ENCODE data around the gene CBLC.
A peak's percentile ranks its signal among the peaks of the same experiment; 100 is the strongest.
"Not testable (repeated sequence)": the region's sequence is repeated elsewhere in the genome, so short reads cannot be mapped to it uniquely, and the experiment has no call there.

CBLC gene

DNA sequence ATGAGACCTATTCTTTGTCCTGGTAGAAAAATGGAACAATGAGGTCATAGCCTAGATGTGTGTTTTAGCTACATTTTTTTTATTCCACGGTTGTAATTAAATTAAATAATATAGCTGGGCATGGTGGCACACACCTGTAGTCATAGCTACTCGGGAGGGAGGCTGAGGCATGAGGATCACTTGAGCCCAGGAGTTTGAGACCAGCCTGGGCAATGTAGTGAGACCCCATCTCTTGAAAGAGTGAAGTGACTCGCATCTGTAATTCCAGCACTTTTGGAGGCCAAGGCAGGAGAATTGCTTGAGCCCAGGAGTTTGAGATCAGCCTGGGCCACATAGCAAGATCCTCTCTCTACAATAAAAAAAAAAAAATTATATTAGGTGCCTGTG is 11.7 kb upstream of the CBLC start:
- no peak for DNase-seq

- DNase-seq = no peak
Measured at GRCh38 chr19:44767295-44768180, 10.2 kb upstream of the CBLC start.

GRCh38 chr19:44770550-44771257 is 7.0 kb upstream of the CBLC start:
- DNase-seq = peak; percentile 83

DNA sequence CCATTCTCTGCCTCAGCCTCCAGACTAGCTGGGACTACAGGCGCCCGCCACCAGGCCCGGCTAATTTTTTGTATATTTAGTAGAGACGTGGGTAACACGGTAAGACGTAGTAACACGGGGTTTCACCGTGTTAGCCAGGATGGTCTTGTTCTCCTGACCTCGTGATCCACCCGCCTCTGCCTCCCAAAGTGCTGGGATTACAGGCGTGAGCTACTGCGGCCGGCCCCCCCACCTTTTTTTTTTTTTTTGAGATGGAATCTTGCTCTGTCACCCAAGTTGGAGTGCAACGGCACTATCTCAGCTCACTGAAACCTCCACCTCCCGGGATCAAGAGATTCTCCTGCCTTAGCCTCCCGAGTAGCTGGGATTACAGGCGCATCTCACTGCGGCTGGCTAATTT is 5.5 kb upstream of the CBLC start:
- DNase-seq = not testable (repeated sequence)

DNA sequence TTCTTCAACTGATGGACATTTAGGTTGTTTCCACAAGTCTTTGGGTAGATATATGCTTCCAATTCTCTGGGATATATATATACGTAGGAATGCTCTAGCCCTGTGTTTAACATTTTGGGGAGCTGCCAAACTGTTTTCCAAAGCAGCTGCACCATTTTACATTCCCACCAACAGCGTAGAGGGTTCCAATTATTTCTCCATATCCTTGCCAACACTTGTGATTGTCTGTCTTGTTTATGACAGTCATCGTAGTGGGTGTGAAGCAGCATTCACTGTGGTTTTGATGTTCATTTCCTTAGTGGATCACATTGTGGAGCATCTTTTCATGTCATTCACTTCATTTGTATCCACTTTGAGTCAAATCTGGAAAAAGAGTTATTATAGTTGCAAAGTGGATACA is 4.7 kb upstream of the CBLC start:
- DNase-seq = no peak

DNA sequence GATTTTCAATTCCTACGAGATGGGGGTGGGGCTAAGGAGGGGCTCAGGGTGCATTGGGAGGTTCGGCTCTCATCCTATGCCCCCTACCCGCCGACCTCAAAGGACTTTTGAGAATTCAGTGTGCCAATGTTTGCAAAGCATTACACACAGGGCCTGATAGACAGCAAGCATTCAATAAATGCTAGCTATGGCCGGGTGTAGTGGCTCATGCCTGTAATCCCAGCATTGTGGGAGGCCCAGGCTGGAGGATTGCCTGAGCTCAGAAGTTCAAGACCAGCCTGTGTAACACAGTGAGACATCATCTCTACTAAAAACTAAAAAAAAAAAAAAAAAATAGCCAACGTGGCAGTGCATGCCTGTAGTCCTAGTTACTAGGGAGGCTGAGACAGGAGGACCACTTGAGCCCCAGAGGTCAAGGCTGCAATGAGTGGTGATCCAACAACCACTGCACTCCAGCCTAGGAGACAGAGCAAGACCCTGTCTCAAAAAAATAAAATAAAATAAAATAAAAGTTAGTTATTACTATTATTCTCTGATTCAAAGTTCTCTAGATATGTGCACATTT is 1.9 kb upstream of the CBLC start:
- no peak for DNase-seq

DNA sequence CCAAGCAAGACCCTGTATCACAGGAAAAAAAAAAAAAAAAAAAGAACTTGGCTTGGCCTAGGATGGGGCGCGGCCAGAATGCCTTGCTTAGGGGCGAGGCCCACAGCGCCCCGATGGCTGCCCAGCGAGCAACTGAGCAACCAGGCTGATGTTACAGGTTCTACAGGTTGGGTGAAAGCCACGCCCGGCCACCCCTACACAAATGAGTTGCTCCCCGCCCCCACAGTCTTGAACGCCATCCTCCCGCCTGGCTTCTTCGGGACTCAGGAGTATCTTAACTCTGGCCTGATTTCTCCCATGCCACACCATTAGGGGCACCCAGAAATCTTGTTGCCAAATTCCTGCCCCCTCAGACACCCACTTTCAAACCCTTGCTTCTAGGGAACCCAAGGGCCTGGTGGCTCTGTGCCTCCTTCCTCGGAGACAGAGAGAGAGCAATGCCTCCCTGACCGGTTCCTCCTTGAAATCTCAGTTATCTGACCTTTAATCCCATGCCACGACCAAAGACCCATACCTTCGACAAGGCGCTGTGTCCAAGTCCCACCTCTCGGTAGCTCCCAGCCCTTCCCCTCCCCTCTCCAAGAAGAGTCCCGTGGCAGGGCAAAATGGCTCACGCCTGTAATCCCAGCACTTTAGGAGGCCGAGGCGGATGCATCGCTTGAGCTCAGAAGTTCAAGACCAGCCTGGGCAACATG is 1.1 kb upstream of the CBLC start:
- no peak for DNase-seq

DNA sequence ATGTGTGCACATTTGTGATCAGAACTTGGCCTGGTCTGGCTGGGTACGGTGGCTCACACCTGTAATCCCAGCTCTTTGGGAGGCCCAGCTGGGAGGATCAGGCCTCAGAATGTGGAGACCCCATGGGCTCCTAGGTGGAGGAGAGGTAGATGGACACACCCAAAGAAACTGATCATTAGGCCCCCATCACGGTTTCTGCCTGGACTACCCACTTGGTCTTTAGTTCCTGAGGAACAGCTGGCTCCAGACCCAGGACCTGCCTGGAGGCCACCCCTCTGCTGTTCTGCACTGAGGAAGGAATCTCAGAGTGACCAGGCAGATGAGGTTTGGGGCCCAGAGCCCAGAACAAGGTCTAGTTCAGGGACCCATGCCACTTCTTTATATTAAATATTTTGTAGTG is 1.5 kb downstream of the CBLC start:
- no peak for DNase-seq

DNA sequence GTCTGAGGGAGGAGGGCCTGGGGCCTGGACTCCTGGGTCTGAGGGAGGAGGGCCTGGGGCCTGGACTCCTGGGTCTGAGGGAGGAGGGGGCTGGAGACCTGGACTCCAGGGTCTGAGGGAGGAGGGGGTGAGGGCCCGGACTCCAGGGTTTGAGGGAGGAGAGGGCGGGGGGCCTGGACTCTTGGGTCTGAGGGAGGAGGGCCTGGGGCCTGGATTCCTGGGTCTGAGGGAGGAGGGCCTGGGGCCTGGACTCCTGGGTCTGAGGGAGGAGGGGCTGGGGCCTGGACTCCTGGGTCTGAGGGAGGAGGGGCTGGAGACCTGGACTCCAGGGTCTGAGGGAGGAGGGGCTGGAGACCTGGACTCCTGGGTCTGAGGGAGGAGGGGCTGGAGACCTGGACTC is 4.0 kb downstream of the CBLC start:
- DNase-seq = not testable (repeated sequence)

- DNase-seq = no peak
Measured at GRCh38 chr19:44782729-44783128, 5.0 kb downstream of the CBLC start.

DNA sequence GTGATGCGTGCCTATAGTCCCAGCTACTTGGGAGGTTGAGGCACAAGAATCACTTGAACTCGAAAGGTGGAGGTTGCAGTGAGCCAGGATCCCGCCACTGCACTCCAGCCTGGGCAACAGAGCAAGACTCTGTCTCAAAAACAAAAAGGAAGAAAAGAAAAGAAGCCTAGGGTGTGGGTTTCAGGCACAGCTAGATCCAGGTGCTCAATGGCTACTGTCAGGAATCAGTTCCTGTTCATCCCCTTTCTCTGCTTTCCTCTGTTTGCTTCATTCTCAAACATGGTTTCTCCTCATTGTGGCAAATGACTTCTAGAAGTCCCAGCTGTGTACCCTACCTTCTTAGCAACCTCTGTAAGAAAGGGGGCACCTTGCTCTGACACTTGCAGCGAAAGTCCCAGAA is 5.9 kb downstream of the CBLC start:
- DNase-seq = no peak

DNA sequence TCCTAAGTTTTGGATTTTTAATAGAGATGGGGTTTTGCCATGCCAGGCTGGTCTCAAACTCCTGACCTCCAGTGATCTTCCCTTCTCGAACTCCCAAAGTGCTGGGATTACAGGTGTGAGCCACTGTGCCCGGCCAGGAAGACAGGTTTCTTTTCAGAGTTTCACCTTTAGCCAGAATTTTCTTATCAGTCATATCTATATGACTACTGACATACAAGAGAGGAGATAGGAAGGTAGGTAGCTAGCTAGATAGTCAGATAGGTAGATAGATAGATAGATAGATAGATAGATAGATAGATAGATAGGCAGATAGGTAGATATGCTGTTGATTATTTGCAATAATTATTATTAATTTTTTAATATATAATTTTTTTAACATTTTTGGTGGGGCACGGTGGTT is 7.6 kb downstream of the CBLC start:
- no peak for DNase-seq

- no peak for DNase-seq
Measured at GRCh38 chr19:44785993-44786392, 8.3 kb downstream of the CBLC start.

DNA sequence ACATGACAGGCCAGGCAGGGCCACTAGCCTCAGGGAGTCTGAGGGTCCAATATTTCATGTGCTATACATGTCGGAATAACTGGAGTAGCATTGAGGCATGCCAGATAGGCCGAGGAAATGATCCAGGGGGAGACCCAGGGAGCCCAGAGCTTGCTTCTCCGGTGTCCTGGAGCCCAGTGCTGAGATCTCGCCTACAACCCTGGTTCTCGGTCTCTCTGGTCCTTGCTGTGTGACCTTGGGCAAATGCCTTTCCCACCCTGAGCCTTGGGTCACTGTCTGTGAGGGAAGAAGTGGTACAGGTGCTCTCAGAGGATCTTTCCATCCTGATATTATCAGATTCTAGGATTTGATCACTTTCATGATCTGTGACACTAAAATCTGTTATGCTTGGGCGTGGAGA is 11.3 kb downstream of the CBLC start:
- DNase-seq = no peak

- no peak for DNase-seq
Measured at GRCh38 chr19:44789943-44790483, 12.3 kb downstream of the CBLC start.

DNA sequence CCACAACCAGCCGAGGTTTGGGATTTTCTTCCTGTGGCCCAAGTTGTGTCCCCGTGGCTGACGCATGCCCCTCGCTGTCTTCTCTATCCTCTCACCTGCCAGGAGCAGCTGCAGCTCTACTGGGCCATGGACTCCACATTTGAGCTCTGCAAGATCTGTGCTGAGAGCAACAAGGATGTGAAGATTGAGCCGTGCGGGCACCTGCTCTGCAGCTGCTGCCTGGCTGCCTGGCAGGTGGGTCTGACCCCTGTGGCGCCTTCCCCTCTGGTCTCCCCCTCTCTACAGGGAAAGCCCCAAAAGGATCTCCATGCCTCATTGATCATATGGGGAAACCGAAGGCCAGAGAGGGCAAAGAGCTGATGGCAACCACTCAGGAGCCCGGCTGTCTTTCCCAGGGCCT is 14.6 kb downstream of the CBLC start:
- no peak for DNase-seq

GRCh38 chr19:44794610-44795009 is 16.9 kb downstream of the CBLC start:
- no peak for DNase-seq

GRCh38 chr19:44795398-44795987 is 17.8 kb downstream of the CBLC start:
- DNase-seq = no peak

DNA sequence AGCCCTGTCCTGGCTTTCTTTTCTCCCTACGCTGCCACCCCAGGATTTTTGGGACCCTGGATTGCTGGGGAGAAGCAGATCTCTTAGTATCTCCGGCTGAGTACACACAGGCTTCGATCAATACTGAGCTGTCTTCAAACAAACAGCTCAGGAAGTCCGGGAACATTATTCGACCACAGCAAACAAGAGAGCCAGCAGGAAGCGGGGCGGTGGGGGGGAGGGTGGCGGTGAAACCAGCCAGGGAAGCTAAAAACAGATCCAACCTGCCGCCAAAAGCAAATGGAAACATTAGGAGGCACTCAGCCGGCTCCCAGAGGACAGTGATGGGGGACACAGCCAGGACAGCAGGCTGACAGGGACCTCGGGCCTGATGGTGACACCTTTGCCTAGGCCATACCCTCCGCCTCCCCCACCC is 19.0 kb downstream of the CBLC start:
- no peak for DNase-seq

GRCh38 chr19:44799627-44800346 is 22.1 kb downstream of the CBLC start:
- no peak for DNase-seq

DNA sequence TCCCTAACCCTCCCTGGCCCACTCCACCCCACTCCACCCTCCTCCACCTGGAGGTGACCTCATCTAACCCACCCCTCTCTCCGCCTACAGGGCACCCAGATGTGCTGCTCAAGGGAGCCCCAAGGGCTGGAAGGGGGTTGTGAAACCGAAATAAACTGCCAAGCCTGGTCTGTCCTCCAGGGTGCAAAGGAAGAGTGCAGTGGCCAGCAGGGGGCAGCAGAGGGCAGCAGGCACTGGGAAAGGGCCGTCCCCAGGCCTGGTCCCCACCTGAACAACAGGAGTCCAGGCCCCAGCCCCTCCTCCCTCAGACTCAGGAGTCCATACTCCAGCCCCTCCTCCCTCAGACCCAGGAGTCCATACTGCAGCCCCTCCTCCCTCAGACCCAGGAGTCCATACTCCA is 22.8 kb downstream of the CBLC start:
- DNase-seq = peak; percentile 31
